ENCODE measurements around the gene IKZF3.

Gene IKZF3

GRCh38 chr17:39812466-39812865 is 51.6 kb downstream of the IKZF3 start (continued):
- TF ChIP-seq INSM2 (tag by site-specific recombination; IDR thresholded peaks at IDR 0.05) (no peak), ZNF174 (tag by site-specific recombination; IDR thresholded peaks at IDR 0.05) (no peak), ZNF24 (tag by site-specific recombination; IDR thresholded peaks at IDR 0.05) (no peak), ZEB2 (tag by site-specific recombination; IDR thresholded peaks at IDR 0.05) (no peak), ZBTB7A (tag by site-specific recombination; IDR thresholded peaks at IDR 0.05; ENCODE audit: low read depth) (no peak), ATF2 (tag by site-specific recombination; IDR thresholded peaks at IDR 0.05; ENCODE audit: low read depth) (no peak), ZNF777 (tag by site-specific recombination; IDR thresholded peaks at IDR 0.05; ENCODE audit: borderline replicate concordance) (no peak), ZSCAN4 (tag by site-specific recombination; IDR thresholded peaks at IDR 0.05) (no peak), BCL11A (tag by site-specific recombination; IDR thresholded peaks at IDR 0.05; ENCODE audit: low read depth) (no peak), GLIS1 (tag by site-specific recombination; IDR thresholded peaks at IDR 0.05) (no peak), GLIS2 (tag by site-specific recombination; IDR thresholded peaks at IDR 0.05) (no peak), ZNF830 (tag by site-specific recombination; IDR thresholded peaks at IDR 0.05; ENCODE audit: low read depth) (no peak), ZNF169 (tag by site-specific recombination; IDR thresholded peaks at IDR 0.05) (no peak), RBAK (tag by site-specific recombination; IDR thresholded peaks at IDR 0.05) (no peak), ZNF791 (tag by site-specific recombination; IDR thresholded peaks at IDR 0.05) (no peak), ZNF529 (tag by site-specific recombination; IDR thresholded peaks at IDR 0.05; ENCODE audit: insufficient replicate concordance) (no peak), ZNF660 (tag by site-specific recombination; IDR thresholded peaks at IDR 0.05) (no peak), ZSCAN30 (tag by site-specific recombination; IDR thresholded peaks at IDR 0.05) (peak; percentile 68), ZNF138 (tag by site-specific recombination; IDR thresholded peaks at IDR 0.05; ENCODE audit: borderline replicate concordance) (no peak), ZNF394 (tag by site-specific recombination; IDR thresholded peaks at IDR 0.05; ENCODE audit: borderline replicate concordance) (no peak), ZNF239 (tag by site-specific recombination; IDR thresholded peaks at IDR 0.05) (no peak), ZNF341 (tag by site-specific recombination; IDR thresholded peaks at IDR 0.05; ENCODE audit: low read depth) (no peak), ZBTB20 (tag by site-specific recombination; IDR thresholded peaks at IDR 0.05) (no peak), ZNF18 (tag by site-specific recombination; IDR thresholded peaks at IDR 0.05) (no peak), ZNF747 (tag by site-specific recombination; IDR thresholded peaks at IDR 0.05) (no peak), ZNF175 (tag by site-specific recombination; IDR thresholded peaks at IDR 0.05) (no peak), ZNF549 (tag by site-specific recombination; IDR thresholded peaks at IDR 0.05) (peak; percentile 52; the same call in 1 of the 2 replicates), ZNF626 (tag by site-specific recombination; IDR thresholded peaks at IDR 0.05) (no peak), GLI4 (tag by site-specific recombination; IDR thresholded peaks at IDR 0.05) (no peak), KLF10 (tag by site-specific recombination; IDR thresholded peaks at IDR 0.05) (no peak), KLF9 (tag by site-specific recombination; IDR thresholded peaks at IDR 0.05; ENCODE audit: low read depth) (no peak), ZNF629 (tag by site-specific recombination; IDR thresholded peaks at IDR 0.05) (no peak), ZNF266 (tag by site-specific recombination; IDR thresholded peaks at IDR 0.05; ENCODE audit: low read depth) (no peak)
- TF ChIP-seq, protein P1, sequence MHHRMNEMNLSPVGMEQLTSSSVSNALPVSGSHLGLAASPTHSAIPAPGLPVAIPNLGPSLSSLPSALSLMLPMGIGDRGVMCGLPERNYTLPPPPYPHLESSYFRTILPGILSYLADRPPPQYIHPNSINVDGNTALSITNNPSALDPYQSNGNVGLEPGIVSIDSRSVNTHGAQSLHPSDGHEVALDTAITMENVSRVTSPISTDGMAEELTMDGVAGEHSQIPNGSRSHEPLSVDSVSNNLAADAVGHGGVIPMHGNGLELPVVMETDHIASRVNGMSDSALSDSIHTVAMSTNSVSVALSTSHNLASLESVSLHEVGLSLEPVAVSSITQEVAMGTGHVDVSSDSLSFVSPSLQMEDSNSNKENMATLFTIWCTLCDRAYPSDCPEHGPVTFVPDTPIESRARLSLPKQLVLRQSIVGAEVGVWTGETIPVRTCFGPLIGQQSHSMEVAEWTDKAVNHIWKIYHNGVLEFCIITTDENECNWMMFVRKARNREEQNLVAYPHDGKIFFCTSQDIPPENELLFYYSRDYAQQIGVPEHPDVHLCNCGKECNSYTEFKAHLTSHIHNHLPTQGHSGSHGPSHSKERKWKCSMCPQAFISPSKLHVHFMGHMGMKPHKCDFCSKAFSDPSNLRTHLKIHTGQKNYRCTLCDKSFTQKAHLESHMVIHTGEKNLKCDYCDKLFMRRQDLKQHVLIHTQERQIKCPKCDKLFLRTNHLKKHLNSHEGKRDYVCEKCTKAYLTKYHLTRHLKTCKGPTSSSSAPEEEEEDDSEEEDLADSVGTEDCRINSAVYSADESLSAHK (tag by site-specific recombination; IDR thresholded peaks at IDR 0.05), result peak; percentile 60; the same call in 1 of the 2 replicates
